ENCODE data around the gene CETP.

Gene CETP

DNA sequence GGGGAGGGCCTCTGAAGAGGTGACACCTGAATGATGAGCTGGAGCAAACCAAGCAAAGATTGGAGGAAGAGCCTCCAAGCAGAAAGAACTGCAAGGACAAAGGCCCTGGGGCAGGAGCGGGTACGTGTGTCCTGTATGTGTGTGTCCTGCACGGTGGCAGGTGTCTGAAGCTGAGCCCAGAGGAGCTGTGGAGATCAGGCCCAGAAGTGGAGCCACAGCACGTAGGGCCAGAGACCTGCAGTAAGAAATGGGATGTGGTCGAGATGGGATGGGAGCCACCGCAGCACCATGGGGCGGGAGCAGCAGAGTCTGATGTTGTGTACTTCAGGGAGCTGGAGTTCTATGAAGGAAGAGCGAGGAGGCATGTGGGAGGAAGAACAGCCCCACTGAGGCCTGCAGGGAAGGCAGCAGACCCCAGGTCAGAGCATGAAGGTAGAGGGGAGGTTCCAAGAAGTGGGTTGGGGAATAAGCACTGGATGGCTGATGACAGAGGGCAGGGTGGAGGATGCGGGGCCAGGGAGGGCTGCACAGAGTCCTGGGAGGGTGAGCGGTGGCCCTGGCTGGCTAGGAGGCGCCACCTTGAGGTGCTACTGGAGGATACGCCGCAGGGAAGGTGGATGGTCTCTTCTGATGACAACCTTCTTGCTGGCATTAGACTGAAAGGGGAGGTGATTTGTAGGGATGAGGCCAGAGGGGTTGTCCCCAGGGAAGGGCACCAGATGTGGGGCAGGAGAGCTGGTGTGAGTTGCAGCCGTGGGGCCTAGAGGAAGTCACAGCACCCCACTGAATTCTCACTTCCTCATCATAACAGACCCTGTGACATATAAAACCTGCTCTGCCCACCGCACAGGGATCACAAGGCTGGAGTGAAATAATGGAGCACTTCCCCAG, 10.6 kb upstream of the CETP start:
- in situ Hi-C loops (cut with MboI; ENCODE audit: low sequenced_read_pairs) = loop anchor here (25.0 kb wide), 1 partner anchor 211 kb away; no protein-coding TSS in a partner anchor

DNA sequence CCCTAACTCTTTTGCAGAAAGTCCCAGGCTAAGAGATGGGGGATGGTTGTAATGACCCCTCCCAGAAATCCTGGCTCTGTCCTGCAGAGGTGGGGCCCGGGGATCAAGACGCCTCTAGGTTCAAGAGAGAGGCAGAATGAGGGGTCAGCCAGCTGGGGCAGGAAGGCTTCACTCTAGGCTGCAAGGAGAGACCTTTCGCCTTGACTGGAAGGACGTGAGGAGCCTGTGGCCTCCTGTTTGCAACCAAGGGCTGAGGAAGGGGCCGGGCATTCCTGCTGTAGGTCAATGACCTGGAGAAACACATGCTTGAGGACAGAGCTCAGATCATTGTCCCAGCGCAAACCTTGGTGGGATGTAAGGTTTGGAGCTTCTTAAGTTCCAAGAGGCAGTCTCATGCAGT, 8.7 kb upstream of the CETP start:
- in situ Hi-C loops (cut with MboI; ENCODE audit: low sequenced_read_pairs) = loop anchor here (25.0 kb wide), 1 partner anchor 209 kb away; no protein-coding TSS in a partner anchor

DNA sequence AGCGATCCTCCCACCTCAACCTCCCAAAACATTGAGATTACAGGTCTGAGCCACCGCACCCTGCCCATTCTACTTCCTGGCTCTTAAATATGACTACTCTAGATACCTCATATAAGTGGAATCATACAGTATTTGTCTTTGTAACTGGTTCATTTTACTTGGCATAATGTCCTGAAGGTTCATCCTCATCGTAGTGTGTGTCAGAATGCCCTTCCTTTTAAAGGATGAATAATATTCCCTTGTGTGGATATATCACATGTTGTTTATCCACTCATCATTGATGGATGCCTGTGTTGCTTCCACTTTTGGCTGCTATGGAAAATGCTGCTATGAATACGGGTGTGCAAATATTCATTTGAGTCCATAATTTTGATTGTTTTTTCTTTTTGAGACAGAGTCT, 5.7 kb upstream of the CETP start:
- in situ Hi-C loops (cut with MboI; ENCODE audit: low sequenced_read_pairs) = loop anchor here (25.0 kb wide), 1 partner anchor 206 kb away; no protein-coding TSS in a partner anchor

DNA sequence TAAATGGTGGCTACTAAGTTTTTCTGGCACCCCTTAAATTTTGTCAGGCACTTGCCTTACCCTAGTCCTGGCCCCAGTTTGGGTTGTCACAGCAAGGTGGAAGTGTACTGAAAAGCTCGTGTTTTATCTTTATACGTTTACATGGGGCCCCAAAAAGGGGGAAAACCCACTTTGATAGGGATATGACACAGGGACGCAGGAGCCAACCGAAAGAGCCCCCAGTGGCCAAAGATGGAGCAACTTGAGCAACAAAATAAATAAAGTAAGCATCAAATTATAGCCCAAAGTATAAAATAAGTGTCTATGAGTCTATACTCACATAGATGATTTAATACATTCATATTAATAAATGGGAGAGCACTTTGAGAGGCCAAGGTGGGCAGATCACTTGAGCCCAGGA, 5.0 kb upstream of the CETP start:
- in situ Hi-C loops (cut with MboI; ENCODE audit: low sequenced_read_pairs) = loop anchor here (25.0 kb wide), 1 partner anchor 206 kb away; no protein-coding TSS in a partner anchor

DNA sequence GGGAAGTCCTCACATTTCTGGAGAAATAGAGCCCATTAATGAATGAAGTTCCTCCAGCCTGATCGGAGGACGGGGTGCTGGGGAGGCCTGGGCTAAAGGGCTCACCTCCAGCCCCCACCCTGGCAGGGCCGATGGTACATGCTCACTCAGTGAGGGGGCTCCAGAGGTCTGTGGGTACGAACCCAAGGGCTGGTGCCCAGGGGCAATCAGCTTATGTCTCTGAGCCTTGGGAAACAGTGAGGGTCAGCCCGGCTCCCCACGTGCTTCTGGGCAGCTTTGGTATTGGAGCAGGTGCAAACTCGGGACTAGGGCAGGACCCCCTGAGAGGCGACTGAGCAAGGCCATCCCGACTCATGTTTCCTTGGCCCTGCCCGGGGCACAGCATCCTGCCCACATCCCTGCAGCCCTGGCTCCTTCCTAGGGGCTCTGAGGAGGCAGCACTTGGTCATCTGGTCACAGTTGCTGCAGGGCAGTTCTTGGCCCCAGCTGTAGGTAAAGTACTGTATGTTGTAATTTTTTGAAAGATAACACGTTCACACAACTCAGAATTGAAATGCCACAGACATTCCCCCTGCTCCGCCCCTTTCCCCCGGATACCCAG, 969 bp upstream of the CETP start:
- in situ Hi-C loops (cut with MboI; ENCODE audit: low sequenced_read_pairs) = loop anchor here (25.0 kb wide), 1 partner anchor 202 kb away; no protein-coding TSS in a partner anchor

DNA sequence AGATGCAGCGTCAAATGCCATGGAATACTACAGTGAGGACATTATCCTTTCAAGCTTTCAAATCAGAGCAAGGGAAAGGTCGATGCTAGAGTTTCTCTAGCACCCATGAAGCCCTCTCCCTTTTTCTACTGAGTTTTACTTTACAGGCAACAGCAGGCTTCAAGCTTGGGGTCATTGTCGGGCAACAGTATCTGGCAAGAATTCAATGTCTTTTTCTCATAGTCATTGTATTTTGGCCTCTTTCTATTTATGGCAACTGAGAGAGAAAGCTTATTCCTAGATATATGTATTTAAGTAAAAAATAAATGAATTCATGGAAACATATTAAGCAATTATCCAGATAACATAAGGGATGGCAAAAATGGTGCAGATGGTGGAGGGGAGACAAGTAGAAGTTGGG, 364 bp upstream of the CETP start:
- in situ Hi-C loops (cut with MboI; ENCODE audit: low sequenced_read_pairs) = loop anchor here (25.0 kb wide), 1 partner anchor 201 kb away; no protein-coding TSS in a partner anchor

DNA sequence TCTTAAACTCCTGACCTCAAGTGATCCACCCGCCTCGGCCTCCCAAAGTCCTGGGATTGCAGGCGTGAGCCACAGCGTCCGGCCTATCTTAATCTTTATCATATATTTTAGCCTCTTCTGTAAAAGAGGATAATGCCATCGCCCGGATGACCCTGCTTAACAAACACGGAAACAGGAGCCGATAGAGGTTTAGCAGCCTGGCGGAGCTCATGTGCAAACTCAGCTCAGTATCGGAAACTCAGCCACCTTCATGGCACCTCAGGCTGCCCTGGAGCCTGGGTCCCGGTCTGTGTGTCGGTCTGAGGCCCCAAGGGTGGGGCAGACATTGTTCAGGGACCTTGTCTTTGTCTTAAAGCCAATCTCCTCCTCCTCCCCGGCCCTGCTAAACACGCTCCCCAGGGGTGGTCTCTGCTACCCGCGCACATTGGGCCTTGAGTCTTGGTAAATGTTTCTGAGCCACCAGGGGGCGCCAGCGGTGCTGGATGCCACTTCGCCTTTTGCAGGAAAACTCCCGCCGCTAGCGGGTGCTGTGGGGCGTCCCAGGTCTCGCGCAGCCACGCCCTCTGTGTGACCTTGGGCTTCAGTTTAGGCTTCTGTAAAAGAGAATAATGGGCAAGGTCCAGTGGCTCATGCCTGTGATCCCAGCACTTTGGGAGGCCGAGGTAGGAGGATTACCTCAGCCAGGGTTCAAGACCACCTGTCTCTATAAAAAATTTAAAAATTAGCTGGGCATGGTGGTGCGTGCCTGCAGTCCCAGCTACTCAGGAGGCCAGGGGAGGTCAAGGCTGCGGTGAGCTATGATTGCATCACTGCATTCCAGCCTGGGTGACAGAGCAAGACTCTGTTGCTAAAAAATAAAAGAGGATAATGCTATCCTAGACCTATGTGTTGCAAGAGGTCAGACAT, 2.7 kb downstream of the CETP start:
- in situ Hi-C loops (cut with MboI; ENCODE audit: low sequenced_read_pairs) = loop anchor here (25.0 kb wide), 1 partner anchor 198 kb away; no protein-coding TSS in a partner anchor

DNA sequence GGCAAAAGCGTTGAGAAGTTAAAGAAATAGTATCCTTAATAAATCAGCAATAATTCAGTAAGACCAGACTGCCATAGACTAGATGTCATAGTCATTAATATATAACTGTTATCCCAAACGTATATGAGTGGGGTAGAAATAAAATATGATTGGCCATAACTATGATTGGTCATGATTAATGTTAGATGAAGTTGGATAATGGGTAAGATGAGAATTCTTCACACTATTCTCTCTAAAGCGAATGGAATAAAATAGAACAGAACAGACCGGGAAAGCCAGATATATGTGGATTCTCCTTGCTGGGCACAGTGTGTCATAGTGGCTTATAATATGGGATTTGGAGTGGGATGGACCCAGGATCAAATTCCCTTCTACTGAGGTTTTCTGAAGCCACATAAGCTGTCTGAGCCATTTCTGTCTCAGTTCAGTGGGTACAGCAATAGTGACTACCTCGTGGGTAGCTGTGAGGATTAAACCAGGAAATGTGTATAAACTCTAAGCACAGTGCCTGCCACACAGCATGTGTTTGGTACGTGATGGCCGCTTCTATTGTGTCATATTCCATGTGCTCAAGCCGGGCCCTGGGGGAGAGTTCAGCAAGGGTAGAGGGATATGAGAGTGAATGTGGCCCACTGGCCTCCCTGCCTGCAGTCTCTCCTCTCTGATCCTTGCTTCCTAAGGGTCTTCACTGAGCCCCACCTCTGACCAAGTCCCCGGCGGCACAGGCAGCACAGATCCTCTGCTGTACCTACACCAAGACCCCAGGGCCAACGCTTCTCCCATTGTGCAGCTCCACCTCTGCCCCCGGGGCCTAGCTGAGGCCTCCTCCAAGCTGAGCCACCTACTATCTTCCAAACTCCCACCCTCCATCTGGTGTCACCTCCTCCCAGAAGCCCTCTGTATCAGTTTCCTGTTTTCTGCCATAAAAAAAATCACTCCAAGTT, 3.7 kb downstream of the CETP start:
- in situ Hi-C loops (cut with MboI; ENCODE audit: low sequenced_read_pairs) = loop anchor here (25.0 kb wide), 1 partner anchor 197 kb away; no protein-coding TSS in a partner anchor

DNA sequence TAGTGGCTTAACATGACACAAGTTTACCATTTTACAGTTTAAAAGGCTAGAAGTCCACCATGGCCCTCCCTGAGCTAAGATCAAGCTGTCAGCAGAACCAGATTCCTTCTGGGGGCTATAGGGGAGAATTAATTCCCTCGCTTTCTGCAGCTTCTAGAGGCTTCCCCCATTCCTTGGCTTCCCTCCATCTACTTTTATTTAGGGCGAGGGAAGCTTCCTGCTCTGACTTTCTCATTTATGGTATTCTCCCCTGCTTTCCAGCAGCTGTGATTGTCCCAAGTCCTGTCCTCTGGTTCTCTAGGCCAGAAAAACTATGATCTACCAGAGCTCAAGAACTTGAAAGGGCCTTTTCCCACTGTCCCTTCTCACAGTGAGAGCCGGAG, 4.3 kb downstream of the CETP start:
- in situ Hi-C loops (cut with MboI; ENCODE audit: low sequenced_read_pairs) = loop anchor here (25.0 kb wide), 1 partner anchor 196 kb away; no protein-coding TSS in a partner anchor

DNA sequence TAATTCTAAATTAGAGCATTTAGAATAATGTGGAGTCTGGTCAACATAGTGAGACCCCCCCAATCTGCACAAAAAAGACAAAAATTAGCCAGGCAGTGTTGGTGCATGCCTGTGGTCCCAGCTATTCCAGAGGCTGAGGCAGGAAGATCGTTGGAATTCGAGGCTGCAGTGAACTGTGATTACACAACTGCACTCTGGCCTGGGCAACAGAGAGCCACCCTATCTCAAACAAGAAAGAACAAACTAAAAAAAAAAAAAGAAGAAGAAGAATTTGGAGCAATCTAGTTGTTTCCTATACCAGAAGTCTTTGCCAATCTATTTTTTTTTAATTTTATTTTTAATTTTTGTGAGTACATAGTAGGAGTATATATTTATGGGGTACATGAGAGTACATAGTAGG, 6.0 kb downstream of the CETP start:
- in situ Hi-C loops (cut with MboI; ENCODE audit: low sequenced_read_pairs) = loop anchor here (25.0 kb wide), 1 partner anchor 195 kb away; no protein-coding TSS in a partner anchor

DNA sequence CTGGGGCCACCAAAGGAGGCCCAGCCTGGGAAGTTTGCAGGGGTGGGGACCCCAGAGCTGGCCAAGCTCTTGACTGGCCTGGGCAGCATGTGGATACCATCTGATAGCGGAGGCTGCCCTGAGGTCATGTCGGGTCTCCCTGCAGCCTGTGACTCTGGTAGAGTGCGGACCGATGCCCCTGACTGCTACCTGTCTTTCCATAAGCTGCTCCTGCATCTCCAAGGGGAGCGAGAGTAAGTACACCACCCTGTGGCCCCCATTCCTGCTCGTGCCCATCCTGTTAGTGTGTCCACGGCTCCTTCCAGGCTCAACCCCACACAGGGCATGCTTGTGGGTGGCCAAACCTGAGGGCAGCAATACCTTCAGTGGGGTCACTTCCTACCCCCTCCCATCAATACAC, 8.0 kb downstream of the CETP start:
- in situ Hi-C loops (cut with MboI; ENCODE audit: low sequenced_read_pairs) = loop anchor here (25.0 kb wide), 1 partner anchor 193 kb away; no protein-coding TSS in a partner anchor

DNA sequence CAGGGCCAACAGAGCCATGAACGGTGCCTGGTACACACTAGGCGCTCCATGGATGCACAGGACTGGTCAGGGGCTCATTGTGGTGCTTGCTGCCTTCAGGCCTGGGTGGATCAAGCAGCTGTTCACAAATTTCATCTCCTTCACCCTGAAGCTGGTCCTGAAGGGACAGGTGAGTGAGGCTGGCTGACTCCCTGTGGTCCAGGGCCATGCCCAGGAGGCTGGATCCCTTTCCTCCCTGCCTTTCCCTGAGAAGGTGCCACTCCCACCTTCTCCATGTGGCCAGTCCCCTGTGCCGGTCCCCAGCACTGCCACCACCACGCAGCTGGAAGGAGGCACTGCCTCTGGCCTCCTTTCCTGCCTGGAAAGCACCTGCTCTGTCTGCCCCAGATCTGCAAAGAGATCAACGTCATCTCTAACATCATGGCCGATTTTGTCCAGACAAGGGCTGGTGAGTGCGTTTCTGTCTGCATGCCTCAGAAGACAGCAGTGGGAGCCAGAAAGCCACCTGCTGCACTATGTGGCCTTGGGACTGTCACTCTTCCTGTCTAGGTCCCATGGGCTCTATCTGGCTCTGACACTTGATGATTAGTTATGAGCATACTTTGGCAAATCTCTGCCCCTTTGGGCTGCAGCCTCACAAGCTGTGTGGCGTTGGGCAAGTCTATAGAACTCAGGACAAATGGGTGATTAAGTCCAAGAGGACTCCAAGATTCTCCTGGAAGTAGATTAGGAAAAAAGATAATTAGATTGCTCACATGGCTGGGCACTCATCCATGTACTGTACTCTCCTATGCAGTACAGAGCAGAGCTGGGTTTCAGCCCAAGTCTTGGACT, 9.4 kb downstream of the CETP start:
- in situ Hi-C loops (cut with MboI; ENCODE audit: low sequenced_read_pairs) = loop anchor here (25.0 kb wide), 1 partner anchor 191 kb away; no protein-coding TSS in a partner anchor

DNA sequence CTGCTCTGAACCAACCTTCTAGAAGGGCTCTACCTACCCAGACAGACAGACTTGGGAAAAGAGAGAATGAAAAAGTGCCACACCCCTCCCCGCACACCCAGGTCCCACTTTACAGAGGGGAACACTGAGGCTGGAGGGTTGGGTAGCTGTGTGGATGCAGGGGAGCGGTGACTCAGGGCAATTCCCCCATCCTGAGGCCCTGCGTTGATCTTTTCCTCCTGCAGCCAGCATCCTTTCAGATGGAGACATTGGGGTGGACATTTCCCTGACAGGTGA, 10.0 kb downstream of the CETP start:
- in situ Hi-C loops (cut with MboI; ENCODE audit: low sequenced_read_pairs) = loop anchor here (25.0 kb wide), 1 partner anchor 191 kb away; no protein-coding TSS in a partner anchor

DNA sequence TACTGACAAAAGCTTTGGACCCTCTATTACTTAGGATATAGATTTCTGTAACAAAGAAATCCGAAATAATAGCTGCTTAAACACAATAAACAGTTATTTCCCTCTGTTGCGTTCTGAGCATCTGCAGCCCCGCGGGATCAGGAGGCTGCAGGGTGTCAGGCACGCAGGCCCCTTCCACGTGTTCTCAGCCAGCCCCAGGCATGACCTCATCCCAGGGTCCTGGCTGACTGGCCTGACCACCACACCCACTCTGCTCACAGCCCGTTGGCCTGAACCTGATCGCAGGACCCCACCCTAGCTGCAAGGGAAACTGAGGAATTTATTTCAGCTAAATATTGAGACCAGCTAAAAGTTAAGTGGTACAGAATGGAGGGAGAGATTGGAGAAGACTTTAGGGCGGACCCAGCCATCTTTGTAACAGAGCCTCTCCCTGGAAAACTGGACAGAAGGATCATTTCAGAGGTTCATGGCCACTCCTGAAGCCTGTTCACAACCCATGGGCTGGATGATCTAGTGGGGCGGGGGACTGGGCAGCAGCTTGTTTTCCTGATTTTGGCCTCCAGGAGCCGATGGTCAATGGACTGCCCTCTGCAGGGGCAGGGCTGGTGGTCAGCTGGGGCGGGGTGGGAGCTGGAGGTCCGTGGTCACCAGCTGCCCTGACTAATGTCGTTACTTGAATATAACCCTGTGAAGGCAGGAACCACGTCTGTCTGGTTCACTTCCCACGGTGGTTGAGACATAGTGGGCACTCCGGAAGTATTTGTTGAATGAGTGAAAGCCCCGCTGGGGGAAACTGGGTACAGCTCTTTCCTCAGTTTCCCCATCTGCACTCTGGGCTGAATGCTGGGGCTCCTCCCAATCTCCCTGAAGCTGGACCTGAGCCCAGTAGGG, 10.9 kb downstream of the CETP start:
- in situ Hi-C loops (cut with MboI; ENCODE audit: low sequenced_read_pairs) = loop anchor here (25.0 kb wide), 1 partner anchor 190 kb away; no protein-coding TSS in a partner anchor

DNA sequence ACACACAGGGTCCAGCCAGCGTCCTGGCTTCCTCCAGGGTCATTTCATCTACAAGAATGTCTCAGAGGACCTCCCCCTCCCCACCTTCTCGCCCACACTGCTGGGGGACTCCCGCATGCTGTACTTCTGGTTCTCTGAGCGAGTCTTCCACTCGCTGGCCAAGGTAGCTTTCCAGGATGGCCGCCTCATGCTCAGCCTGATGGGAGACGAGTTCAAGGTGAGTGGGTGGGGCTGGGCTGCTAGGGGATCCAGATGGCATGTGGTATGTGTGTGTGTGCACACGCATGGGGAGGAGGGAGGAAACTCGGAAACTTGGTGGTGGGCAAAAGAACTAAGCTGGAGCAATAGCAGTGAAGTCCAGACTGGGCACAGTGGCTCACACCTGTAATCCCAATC, 11.5 kb downstream of the CETP start:
- in situ Hi-C loops (cut with MboI; ENCODE audit: low sequenced_read_pairs) = loop anchor here (25.0 kb wide), 1 partner anchor 189 kb away; no protein-coding TSS in a partner anchor

DNA sequence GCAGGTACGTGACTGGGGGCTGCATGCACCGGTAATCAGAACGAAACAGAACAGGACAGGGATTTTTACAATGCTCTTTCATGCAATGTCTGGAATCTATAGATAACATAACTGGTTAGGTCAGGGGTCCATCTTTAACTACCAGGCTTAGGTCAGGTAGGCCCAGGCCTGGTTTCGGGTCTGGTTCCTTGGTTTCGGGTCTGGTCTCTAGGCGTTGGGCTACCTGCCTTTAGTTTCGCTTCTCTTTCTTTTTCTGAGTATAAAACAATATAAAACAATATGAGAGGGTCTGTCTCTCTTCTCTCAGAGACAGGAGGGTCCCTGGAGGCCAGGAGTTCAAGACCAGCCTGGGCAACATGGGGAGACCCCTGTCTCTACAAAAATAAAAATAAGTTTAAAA, 12.1 kb downstream of the CETP start:
- in situ Hi-C loops (cut with MboI; ENCODE audit: low sequenced_read_pairs) = loop anchor here (25.0 kb wide), 1 partner anchor 188 kb away; no protein-coding TSS in a partner anchor

DNA sequence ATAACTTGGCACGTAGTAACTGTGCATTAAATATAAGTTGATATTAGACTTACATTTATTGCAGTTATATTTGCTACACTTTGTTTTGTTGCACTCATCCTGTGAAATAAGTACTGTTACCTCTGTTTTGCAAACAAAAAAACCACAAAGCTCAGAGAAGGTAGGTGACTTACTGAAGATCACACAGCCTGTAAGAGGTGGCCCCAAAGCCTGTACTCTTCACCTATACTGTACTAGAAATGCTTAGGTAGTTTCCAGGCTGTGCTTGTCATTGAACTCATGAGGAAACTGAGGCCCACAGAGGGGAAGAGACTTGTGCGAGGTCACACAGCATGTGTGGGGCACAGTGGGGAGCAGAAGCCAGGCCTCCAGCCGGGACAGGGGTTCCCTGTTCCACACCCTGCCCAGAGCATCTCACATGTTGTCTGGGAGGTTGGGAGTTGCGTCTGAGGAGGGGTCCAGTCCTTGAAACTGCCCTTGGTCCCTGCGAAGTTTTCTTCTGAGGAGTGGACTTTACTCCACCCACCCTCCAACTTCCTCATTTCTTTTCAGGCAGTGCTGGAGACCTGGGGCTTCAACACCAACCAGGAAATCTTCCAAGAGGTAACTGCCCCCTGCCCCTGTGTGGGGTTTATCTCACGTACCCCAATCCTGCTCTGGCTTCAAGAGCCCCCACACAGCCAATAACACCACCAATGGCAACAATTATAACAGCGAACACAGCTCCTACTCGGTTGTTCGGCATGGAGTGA, 13.0 kb downstream of the CETP start:
- in situ Hi-C loops (cut with MboI; ENCODE audit: low sequenced_read_pairs) = loop anchor here (25.0 kb wide), 1 partner anchor 188 kb away; no protein-coding TSS in a partner anchor

All from HL-60/S4 treated with retinoic acid at 250 ng/mL for 4 days and 3 days (cell line).